A549 (cell line): ENCODE measurements around the gene INPP4B.

Source experiments
- CBX2 ChIP-seq: fragments of 200-600 bp; sonication (generic); IDR thresholded peaks from 2 replicates; pipeline ENCODE4 v1.6.1; 2016; ENCODE audit warnings: low read depth, mild to moderate bottlenecking, borderline replicate concordance
- CTCF ChIP-seq: fragments of >200 bp; sonication (Bioruptor Twin); formaldehyde crosslinking; IDR thresholded peaks from 3 replicates; pipeline ENCODE4 v1.5.1; 2016
- ELK1 ChIP-seq: fragments of 150-350 bp; IDR thresholded peaks from 2 replicates; pipeline ENCODE4 v1.6.1; 2014; ENCODE audit warnings: low read depth, mild to moderate bottlenecking, low read length
- HMGXB4 ChIP-seq: fragments of 250-450 bp; sonication (Bioruptor Pico); IDR thresholded peaks from 2 replicates; pipeline ENCODE4 v1.5.0; 2021; ENCODE audit warnings: mild to moderate bottlenecking, moderate library complexity, borderline replicate concordance
- HOXB5 ChIP-seq: fragments of 250-450 bp; sonication (Bioruptor Pico); IDR thresholded peaks from 2 replicates; pipeline ENCODE4 v1.5.0; 2020; ENCODE audit warnings: mild to moderate bottlenecking, moderate library complexity
- MAX ChIP-seq: IDR thresholded peaks from 2 replicates; pipeline ENCODE4 v1.6.1; 2012
- POLR2A ChIP-seq: IDR thresholded peaks from 2 replicates; pipeline ENCODE4 v1.6.1; 2012; ENCODE audit warnings: mild to moderate bottlenecking, low read length
- RCOR1 ChIP-seq: fragments of 150-350 bp; IDR thresholded peaks from 2 replicates; pipeline ENCODE4 v1.6.1; 2014; ENCODE audit warnings: antibody characterized with exemption, low read length, low read depth
- SMC3 ChIP-seq: fragments of >200 bp; sonication (Bioruptor Twin); formaldehyde crosslinking; IDR thresholded peaks from 3 replicates; pipeline ENCODE4 v1.6.1; 2018; ENCODE audit warnings: inconsistent platforms

- TF ChIP-seq RCOR1 (no peak), CTCF (no peak), MAX (no peak), HOXB5 (CRISPR knock-in tag) (no peak), POLR2A (no peak), CBX2 (no peak), SMC3 (no peak), ELK1 (no peak), HMGXB4 (CRISPR knock-in tag) (no peak)
Observed at GRCh38 chr4:142379277-142380051, 466.6 kb downstream of the INPP4B start.
